Endothelial cell of umbilical vein (primary cell): ENCODE results near the gene SLAIN2. TPM values are rescaled to one million over a fixed set of nuclear protein-coding genes. Genes with fewer than 3 reads are reported as not detected.

Source experiments
- BruUV-seq: library from RNA; stranded (reverse); fragments of 400-500 nt; replicated peaks from 2 replicates; lab custom pipeline; 2021; lab: Mats Ljungman, UMichigan
- CTCF ChIA-PET: fragments of 300-600, 350-600 bp; sonication (Branson Sonifier 250); formaldehyde crosslinking; loops from one replicate; lab custom pipeline; 2021; ENCODE audit warnings: antibody characterized with exemption, inconsistent platforms; lab: Charles Lee
- POLR2A ChIA-PET: fragments of 300-600, 350-600 bp; sonication (Branson Sonifier 250); formaldehyde crosslinking; loops from one replicate; lab custom pipeline; 2021; ENCODE audit warnings: antibody characterized with exemption, inconsistent platforms; lab: Charles Lee
- DNase-seq: peaks from one replicate; pipeline ENCODE4 v3.0.0-alpha.2; 2011; ENCODE audit warnings: low read depth, low spot score
- FAIRE-seq: peaks from 2 replicates; lab custom pipeline; 2011; peaks lifted over from hg19 to GRCh38; lab: Jason Lieb, UNC
- H2AFZ ChIP-seq: 2 replicates; pipeline ENCODE4 v1.6.0; 2012; ENCODE audit warnings: low read depth, low read length, control low read depth, inconsistent platforms
- H3K27ac ChIP-seq: 2 replicates; pipeline ENCODE4 v1.5.1; 2011; ENCODE audit warnings: low read depth, mild to moderate bottlenecking, control low read depth, low read length, moderate library complexity; ENCODE audit not compliant: insufficient read depth
- H3K27me3 ChIP-seq, 2 experiments: 2 replicates each; pipeline versions ENCODE4 v1.6.0 to v1.6.1; 2011; ENCODE audit warnings: low read length in 2 of 2, mixed read lengths in 1 of 2; ENCODE audit not compliant: control insufficient read depth in 2 of 2, insufficient read depth in 2 of 2
- H3K36me3 ChIP-seq, 2 experiments: 2 replicates in 1 of 2; 3 replicates in 1 of 2; pipeline ENCODE4 v1.5.1; 2011; ENCODE audit warnings: low read length in 2 of 2, mild to moderate bottlenecking in 1 of 2, moderate library complexity in 1 of 2; ENCODE audit not compliant: control insufficient read depth in 2 of 2, insufficient read depth in 2 of 2; ENCODE audit errors: extremely low read depth in 1 of 2
- H3K4me1 ChIP-seq: 3 replicates; pipeline ENCODE4 v1.5.1; 2011; ENCODE audit warnings: mild to moderate bottlenecking, low read length; ENCODE audit not compliant: control insufficient read depth, insufficient read depth; ENCODE audit errors: extremely low read depth
- H3K4me2 ChIP-seq: 2 replicates; pipeline ENCODE4 v1.6.1; 2011; ENCODE audit warnings: low read length, control low read depth, mixed read lengths; ENCODE audit not compliant: insufficient read depth
- H3K4me3 ChIP-seq, 3 experiments: fragments of 200-600 bp in 1 of 3; sonication (generic), shearing (Covaris generic) in 1 of 3; replicated peaks in 1 of 3; 2 replicates each; pipeline ENCODE4 v1.5.1; 2011 to 2016; ENCODE audit warnings: control low read depth in 3 of 3, low read length in 3 of 3, mild to moderate bottlenecking in 2 of 3, inconsistent platforms in 1 of 3, low read depth in 1 of 3, moderate library complexity in 1 of 3; ENCODE audit not compliant: insufficient read depth in 1 of 3
- H3K79me2 ChIP-seq: 2 replicates; pipeline ENCODE4 v1.6.0; 2012; ENCODE audit warnings: low read length, inconsistent platforms; ENCODE audit not compliant: control insufficient read depth, insufficient read depth
- H3K9ac ChIP-seq: replicated peaks from 2 replicates; pipeline ENCODE3; 2011; ENCODE audit warnings: low read length, control low read depth; ENCODE audit not compliant: insufficient read depth; ENCODE audit errors: extremely low read depth
- H3K9me1 ChIP-seq: replicated peaks from 3 replicates; pipeline ENCODE4 v1.6.0; 2011; ENCODE audit warnings: mild to moderate bottlenecking, low read length; ENCODE audit not compliant: control insufficient read depth, insufficient read depth; ENCODE audit errors: extremely low read depth
- H3K9me3 ChIP-seq: replicated peaks from 2 replicates; pipeline ENCODE4 v1.5.1; 2012; ENCODE audit warnings: low read length, inconsistent platforms; ENCODE audit not compliant: control insufficient read depth, insufficient read depth
- H4K20me1 ChIP-seq: replicated peaks from 2 replicates; pipeline ENCODE3; 2011; ENCODE audit warnings: mild to moderate bottlenecking, low read length; ENCODE audit not compliant: control insufficient read depth, insufficient read depth; ENCODE audit errors: extremely low read depth
- EZH2 ChIP-seq: IDR thresholded peaks from 2 replicates; pipeline ENCODE4 v1.6.1; 2012; ENCODE audit warnings: borderline replicate concordance, low read depth, mild to moderate bottlenecking, moderate library complexity, low read length, inconsistent platforms; ENCODE audit not compliant: severe bottlenecking
- FOS ChIP-seq: IDR thresholded peaks from 2 replicates; pipeline ENCODE4 v1.6.1; 2011; ENCODE audit warnings: mild to moderate bottlenecking, low read length, moderate library complexity, borderline replicate concordance; ENCODE audit not compliant: insufficient read depth
- GATA2 ChIP-seq: IDR thresholded peaks from 2 replicates; pipeline ENCODE4 v1.7.0; 2011; ENCODE audit warnings: low read depth, mild to moderate bottlenecking, moderate library complexity, mixed read lengths, low read length; ENCODE audit not compliant: insufficient read length, insufficient read depth
- JUN ChIP-seq: IDR thresholded peaks from 2 replicates; pipeline ENCODE4 v1.6.1; 2011; ENCODE audit warnings: borderline replicate concordance, low read depth; ENCODE audit not compliant: insufficient read length, insufficient read depth
- MYC ChIP-seq: IDR thresholded peaks from one replicate; pipeline ENCODE4 v1.6.1; 2011; ENCODE audit warnings: mild to moderate bottlenecking, low read depth, low read length
- POLR2A ChIP-seq: IDR thresholded peaks from 2 replicates; pipeline ENCODE4 v1.6.1; 2012; ENCODE audit warnings: low read depth, mild to moderate bottlenecking, control low read depth, low read length
- POLR2AphosphoS5 ChIP-seq: IDR thresholded peaks from 2 replicates; pipeline ENCODE4 v1.6.1; 2012; ENCODE audit warnings: low read depth, mild to moderate bottlenecking, control low read depth, low read length, moderate library complexity; ENCODE audit not compliant: insufficient read depth
- dilution Hi-C: fragments of 300-500 bp; cut with MboI; formaldehyde crosslinking; loops from one replicate; pipeline ENCODE4 v1.15.0; 2019; ENCODE audit warnings: low sequenced_read_pairs; ENCODE audit not compliant: extremely low pct_ligation_motif_present
- intact Hi-C: fragments of 100-400 bp; cut with micrococcal nuclease; formaldehyde crosslinking; loops from one replicate; pipeline ENCODE4 v1.10.0; 2022
- polyA plus RNA-seq, 4 experiments: library from polyadenylated mRNA; depleted of rRNA in 3 of 4; stranded (reverse) in 3 of 4; unstranded in 1 of 4; fragments of >200 nt; gene quantifications; 2 replicates each; pipeline versions ENCODE4 v1.2.1 to v1.2.3, GENCODE V29; 2011 to 2012; ENCODE audit warnings: missing spikeins in 1 of 4
- total RNA-seq: library from RNA; stranded (reverse); gene quantifications from 2 replicates; pipeline ENCODE4 v1.2.3, GENCODE V29; 2021
- TF ChIP-seq, protein P1 (sequence below): IDR thresholded peaks from 2 replicates; pipeline ENCODE4 v1.6.1; 2011; ENCODE audit not compliant: insufficient read depth, insufficient read length
- TF ChIP-seq, protein P2 (sequence below), 2 donors: IDR thresholded peaks; 1 replicate in 1 of 2; 2 replicates in 1 of 2; pipeline ENCODE4 v1.5.1; 2011; ENCODE audit warnings: low read length in 2 of 2, mild to moderate bottlenecking in 2 of 2, moderate library complexity in 2 of 2, control low read depth in 1 of 2, inconsistent platforms in 1 of 2, low read depth in 1 of 2; ENCODE audit not compliant: insufficient read depth in 1 of 2; ENCODE audit errors: extremely low read depth in 1 of 2

The SLAIN2 gene
- total and polyA plus RNA-seq, 2 donors (not counting 3 experiments of a cell fraction or from before 2014, with no cell fraction given) = 27.4 to 49.5 TPM

DNA sequence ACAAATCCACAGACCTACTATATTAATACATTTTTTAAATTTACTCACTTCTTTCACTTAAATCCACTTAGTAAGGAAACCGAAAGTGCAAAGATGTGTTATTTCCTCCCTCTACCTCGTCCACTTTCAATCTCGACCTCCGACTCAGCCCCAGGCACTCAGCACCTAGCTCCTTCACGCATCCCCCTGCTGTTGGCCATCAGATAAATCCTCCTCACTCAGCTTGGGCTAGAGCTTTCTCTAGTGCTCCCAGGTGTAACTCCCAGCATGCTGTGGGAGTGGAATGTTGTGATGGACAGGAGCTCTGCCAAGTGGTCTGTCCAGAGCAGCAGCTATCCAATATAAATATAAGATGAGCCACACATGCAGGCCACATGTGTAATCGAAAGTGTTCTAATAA, 45.0 kb upstream of the SLAIN2 start:
- CTCF ChIA-PET = no interaction called here
- Histone ChIP-seq H4K20me1 (no peaks in the 10 kb centered on the region), H3K27me3 (peaks cover 10 to 14% of the 10 kb centered on the region in 2 experiments), H2AFZ (no peak overlapping the region), H3K4me2 (no peak overlapping the region), H3K79me2 (no peaks in the 10 kb centered on the region), H3K9me3 (no peaks in the 10 kb centered on the region), H3K27ac (no peak overlapping the region), H3K9ac (no peak overlapping the region), H3K9me1 (no peaks in the 10 kb centered on the region), H3K4me3 (no peak overlapping the region), H3K36me3 (no peaks in the 10 kb centered on the region), H3K4me1 (no peaks in the 10 kb centered on the region)
- intact Hi-C loops (no loop called here), dilution Hi-C loops (no loop called here)
- POLR2A ChIA-PET = no interaction called here
- TF ChIP-seq JUN (no peak), GATA2 (no peak), FOS (no peak), POLR2AphosphoS5 (no peak), EZH2 (no peak), POLR2A (no peak), MYC (no peak)
- TF ChIP-seq, protein P1, sequence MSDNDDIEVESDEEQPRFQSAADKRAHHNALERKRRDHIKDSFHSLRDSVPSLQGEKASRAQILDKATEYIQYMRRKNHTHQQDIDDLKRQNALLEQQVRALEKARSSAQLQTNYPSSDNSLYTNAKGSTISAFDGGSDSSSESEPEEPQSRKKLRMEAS = no peak
- TF ChIP-seq, protein P2, sequence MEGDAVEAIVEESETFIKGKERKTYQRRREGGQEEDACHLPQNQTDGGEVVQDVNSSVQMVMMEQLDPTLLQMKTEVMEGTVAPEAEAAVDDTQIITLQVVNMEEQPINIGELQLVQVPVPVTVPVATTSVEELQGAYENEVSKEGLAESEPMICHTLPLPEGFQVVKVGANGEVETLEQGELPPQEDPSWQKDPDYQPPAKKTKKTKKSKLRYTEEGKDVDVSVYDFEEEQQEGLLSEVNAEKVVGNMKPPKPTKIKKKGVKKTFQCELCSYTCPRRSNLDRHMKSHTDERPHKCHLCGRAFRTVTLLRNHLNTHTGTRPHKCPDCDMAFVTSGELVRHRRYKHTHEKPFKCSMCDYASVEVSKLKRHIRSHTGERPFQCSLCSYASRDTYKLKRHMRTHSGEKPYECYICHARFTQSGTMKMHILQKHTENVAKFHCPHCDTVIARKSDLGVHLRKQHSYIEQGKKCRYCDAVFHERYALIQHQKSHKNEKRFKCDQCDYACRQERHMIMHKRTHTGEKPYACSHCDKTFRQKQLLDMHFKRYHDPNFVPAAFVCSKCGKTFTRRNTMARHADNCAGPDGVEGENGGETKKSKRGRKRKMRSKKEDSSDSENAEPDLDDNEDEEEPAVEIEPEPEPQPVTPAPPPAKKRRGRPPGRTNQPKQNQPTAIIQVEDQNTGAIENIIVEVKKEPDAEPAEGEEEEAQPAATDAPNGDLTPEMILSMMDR (IDR thresholded peaks at IDR 0.05; ENCODE audit: extremely low read depth in 1 of 2, insufficient read depth in 1 of 2, low read depth in 1 of 2, low read length in 2 of 2) = no peak
- FAIRE-seq (no peak), DNase-seq (no peak)
- no TSS peak for BruUV-seq
